ENCODE data around the gene RGS10. TPM values are rescaled to one million over a fixed set of nuclear protein-coding genes. Genes with fewer than 3 reads are reported as not detected.

RGS10 gene
- total and polyA plus RNA-seq, 9 of the 15 experiments (the other 6 are each of a cell fraction or from before 2014, with no cell fraction given): 31.9 to 123 (median 62.1) TPM

DNA sequence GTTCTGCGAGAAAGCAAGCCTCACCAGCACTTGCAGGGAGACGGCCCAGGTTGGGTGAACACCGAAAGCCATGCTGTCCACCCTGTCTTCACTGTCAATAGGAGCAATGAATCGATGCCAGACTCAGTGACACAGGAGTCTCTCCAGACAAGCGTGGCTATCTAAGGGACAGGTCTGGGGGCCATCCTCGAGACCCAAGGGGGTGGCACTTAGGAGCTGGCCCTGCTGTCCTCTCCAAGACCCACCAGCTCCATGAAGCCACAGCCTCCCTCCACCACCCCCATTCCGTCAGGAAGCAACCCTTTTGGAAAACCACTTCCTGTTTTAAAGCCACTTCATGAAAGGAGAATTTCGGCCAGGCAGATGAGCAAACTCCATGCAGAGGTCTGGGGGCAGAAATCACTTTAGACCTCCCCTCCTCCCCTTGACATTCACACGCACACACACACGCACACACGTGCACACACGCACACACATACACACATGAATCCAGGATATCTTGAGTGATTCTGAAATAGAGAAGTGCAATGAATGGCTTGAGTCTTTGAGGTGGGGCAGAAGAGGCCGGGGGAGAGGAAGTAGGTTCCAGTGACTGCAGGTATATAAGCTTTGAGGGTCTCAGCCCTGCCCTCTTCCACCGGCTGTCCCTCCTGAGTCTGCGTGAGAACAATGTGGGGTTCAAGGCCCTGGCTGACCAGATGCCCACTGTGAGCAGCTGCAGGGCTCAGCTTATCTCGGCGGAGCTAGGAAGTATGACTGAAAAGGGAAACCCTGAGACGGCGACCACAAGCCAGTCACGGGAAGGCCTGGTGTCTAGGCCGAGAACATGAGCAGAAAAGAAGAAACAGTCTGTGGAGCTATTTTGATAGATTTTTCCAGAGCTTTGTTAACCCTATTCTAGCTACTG is 25.0 kb downstream of the RGS10 start (continued):
- TF ChIP-seq, protein P1, sequence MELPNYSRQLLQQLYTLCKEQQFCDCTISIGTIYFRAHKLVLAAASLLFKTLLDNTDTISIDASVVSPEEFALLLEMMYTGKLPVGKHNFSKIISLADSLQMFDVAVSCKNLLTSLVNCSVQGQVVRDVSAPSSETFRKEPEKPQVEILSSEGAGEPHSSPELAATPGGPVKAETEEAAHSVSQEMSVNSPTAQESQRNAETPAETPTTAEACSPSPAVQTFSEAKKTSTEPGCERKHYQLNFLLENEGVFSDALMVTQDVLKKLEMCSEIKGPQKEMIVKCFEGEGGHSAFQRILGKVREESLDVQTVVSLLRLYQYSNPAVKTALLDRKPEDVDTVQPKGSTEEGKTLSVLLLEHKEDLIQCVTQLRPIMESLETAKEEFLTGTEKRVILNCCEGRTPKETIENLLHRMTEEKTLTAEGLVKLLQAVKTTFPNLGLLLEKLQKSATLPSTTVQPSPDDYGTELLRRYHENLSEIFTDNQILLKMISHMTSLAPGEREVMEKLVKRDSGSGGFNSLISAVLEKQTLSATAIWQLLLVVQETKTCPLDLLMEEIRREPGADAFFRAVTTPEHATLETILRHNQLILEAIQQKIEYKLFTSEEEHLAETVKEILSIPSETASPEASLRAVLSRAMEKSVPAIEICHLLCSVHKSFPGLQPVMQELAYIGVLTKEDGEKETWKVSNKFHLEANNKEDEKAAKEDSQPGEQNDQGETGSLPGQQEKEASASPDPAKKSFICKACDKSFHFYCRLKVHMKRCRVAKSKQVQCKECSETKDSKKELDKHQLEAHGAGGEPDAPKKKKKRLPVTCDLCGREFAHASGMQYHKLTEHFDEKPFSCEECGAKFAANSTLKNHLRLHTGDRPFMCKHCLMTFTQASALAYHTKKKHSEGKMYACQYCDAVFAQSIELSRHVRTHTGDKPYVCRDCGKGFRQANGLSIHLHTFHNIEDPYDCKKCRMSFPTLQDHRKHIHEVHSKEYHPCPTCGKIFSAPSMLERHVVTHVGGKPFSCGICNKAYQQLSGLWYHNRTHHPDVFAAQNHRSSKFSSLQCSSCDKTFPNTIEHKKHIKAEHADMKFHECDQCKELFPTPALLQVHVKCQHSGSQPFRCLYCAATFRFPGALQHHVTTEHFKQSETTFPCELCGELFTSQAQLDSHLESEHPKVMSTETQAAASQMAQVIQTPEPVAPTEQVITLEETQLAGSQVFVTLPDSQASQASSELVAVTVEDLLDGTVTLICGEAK (IDR thresholded peaks at IDR 0.05): peak; percentile 30; the same call in 1 of the 2 replicates
- TF ChIP-seq, protein P1 (CRISPR knock-in tag; IDR thresholded peaks at IDR 0.05): no peak
- TF ChIP-seq MYC (IDR thresholded peaks at IDR 0.05; ENCODE audit: low read depth, low read length) (no peak), MYC (CRISPR knock-in tag; IDR thresholded peaks at IDR 0.05; ENCODE audit: borderline replicate concordance, low read depth) (no peak), ATF1 (CRISPR knock-in tag; IDR thresholded peaks at IDR 0.05) (no peak), ATF1 (tag; IDR thresholded peaks at IDR 0.05) (no peak), SP2 (IDR thresholded peaks at IDR 0.05; ENCODE audit: extremely low read depth, low read depth, low read length, poor library complexity, severe bottlenecking) (no peak), PRMT5 (CRISPR knock-in tag; IDR thresholded peaks at IDR 0.05) (no peak), JUN (IDR thresholded peaks at IDR 0.05; ENCODE audit: borderline replicate concordance, low read depth, low read length) (no peak), JUN (CRISPR knock-in tag; IDR thresholded peaks at IDR 0.05; ENCODE audit: borderline replicate concordance) (no peak), RFX5 (IDR thresholded peaks at IDR 0.05; ENCODE audit: low read depth, low read length) (no peak), SPI1 (IDR thresholded peaks at IDR 0.05; ENCODE audit: borderline replicate concordance, low read depth, low read length) (peak; percentile 91), NRF1 (conservative IDR thresholded peaks at IDR 0.05 in 1 of 2, IDR thresholded peaks at IDR 0.05 in 1 of 2) (0 out of 4 replicates have a peak, but pooled peaks have one; percentile 17 to 29), ELF4 (CRISPR knock-in tag; IDR thresholded peaks at IDR 0.05) (0 out of 2 replicates have a peak, but pooled peaks have one; percentile 5), KDM1A (IDR thresholded peaks at IDR 0.05) (no peak), ZFP1 (CRISPR knock-in tag; IDR thresholded peaks at IDR 0.05) (no peak), SMARCE1 (IDR thresholded peaks at IDR 0.05) (no peak; the same call in 1 of the 2 replicates)
- TF ChIP-seq, protein P2, sequence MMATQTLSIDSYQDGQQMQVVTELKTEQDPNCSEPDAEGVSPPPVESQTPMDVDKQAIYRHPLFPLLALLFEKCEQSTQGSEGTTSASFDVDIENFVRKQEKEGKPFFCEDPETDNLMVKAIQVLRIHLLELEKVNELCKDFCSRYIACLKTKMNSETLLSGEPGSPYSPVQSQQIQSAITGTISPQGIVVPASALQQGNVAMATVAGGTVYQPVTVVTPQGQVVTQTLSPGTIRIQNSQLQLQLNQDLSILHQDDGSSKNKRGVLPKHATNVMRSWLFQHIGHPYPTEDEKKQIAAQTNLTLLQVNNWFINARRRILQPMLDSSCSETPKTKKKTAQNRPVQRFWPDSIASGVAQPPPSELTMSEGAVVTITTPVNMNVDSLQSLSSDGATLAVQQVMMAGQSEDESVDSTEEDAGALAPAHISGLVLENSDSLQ (IDR thresholded peaks at IDR 0.05): no peak
